OCI-M2 (cell line): ENCODE measurements around the gene CRTC1.

ENCODE experiments used
- DNase-seq: peaks from one replicate; lab custom pipeline; 2025; ENCODE audit not compliant: unreplicated experiment; lab: John Stamatoyannopoulos, UW

The CRTC1 gene

GRCh38 chr19:18765224-18765623, 81.7 kb downstream of the CRTC1 start:
- no peak for DNase-seq

DNA sequence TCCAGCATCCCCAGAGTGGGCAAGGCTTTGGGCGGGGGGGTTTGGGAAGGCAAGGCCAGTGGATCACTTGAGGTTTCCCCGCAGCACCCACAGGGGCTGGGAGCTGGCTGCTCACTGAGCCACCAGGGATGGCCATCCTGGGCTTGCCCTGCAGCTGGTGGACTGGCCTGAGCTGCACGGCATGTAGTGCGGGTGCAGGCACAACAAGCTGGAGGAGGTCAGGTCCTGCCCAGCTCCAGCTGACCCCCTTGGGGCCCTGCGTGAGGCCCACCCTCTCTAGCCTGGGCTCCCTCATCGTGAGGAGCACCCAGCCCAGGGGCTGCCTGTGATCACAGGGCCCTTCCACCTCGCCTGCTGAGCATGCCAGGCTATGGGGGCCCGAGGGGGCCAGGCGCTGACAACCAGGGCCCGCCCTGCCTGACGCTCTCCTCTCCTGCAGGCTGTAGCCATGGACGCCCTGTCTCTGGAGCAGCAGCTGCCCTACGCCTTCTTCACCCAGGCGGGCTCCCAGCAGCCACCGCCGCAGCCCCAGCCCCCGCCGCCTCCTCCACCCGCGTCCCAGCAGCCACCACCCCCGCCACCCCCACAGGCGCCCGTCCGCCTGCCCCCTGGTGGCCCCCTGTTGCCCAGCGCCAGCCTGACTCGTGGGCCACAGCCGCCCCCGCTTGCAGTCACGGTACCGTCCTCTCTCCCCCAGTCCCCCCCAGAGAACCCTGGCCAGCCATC, 84.7 kb downstream of the CRTC1 start:
- DNase-seq = no peak

DNA sequence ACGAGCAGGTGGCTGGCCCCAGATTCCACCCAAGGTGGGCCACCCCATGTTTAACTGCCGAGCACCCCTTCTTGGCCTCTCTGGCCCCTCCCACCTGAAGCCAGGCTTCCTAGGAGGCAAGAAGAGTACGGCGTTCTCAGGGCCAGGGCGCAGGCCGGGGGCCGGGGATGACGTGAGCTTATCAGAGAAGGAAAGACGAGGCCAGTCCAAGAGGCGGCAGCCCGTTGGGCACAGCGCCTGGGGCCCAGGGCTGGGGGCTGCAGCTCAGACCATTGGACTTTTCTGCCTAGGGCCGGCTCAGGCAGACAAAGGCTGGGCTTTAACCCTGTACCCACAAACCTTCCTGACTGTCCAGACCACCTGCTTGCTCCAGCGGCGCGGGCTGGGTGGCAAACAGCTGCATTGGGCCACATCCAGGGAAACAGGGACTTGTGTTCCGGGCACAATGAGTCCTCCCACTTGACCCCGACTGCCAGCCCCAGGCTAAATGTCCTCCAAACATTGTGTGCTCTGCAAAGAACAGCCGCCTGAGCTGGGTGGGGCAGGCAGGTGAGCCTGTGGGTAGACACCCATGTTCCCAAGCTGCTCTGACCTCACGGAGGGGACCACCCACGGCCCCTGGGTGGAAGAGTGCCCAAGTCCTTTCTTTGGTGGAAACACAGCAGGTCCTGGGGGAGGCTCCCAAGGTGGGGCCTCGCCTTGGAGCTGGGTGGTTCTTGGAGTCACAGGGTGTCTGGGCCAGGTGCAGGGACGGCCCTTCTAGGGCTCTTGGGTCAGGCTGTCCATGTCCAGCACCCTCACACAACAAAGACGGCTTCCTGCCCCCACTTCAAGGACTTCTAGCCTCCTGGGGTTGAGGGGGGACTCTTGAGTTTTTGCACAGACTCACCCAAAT, 85.8 kb downstream of the CRTC1 start:
- no peak for DNase-seq

DNA sequence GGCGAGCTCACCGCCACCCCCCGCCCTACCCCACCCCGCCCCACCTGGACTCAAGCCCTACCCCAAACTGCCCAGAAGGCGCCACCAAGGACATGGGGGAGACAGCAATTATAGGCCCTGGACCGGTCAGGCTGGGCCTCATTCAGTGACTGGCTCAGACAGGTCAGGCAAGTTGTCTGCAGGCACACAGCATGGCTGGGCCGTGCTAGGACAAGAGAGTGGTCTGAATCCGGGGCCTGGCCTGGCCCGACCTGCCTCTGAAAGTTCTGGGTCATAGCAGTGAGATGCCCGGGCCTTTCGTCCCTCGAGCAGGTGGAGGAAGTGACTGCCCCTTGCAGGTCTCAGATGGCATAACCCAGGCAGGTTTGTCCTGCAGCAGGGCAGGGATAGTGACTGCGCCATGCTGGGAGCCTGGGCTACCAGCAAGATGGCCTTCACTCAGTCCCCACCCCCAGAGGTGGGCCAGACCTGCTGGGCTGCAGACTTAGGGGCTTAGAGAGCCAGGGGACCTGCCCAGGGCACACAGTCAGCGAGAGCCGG, 86.6 kb downstream of the CRTC1 start:
- no peak for DNase-seq

DNA sequence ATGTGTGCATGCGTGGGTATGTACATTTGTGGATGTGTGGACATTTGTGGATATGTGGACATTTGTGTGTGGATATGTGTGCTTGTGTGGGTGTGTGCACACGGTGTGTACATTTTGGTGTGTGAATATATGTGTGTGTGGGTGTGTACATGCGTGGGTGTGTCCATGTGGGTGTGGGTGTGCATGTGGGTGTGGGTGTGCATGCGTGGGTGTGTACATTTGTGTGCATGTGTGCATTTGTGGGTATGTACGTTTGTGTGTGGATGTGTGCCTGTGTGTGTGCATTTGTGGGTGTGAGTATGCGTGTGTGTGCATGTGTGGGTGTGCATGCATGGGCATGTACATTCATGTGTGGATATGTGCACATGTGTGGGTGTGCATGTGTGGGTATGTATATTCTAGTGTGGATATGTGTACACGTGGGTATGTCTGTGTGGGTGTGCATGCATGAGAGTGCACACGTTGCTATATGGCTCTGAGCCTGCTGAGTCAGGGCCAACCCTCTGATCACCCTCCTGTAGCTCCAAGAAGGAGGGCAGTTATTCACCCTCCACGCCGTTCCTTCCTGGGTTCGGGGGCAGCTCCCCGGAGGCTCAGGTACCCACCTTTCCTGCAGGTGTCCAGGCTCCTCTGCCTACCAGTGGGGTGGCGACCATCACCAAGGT, 87.3 kb downstream of the CRTC1 start:
- no peak for DNase-seq

DNA sequence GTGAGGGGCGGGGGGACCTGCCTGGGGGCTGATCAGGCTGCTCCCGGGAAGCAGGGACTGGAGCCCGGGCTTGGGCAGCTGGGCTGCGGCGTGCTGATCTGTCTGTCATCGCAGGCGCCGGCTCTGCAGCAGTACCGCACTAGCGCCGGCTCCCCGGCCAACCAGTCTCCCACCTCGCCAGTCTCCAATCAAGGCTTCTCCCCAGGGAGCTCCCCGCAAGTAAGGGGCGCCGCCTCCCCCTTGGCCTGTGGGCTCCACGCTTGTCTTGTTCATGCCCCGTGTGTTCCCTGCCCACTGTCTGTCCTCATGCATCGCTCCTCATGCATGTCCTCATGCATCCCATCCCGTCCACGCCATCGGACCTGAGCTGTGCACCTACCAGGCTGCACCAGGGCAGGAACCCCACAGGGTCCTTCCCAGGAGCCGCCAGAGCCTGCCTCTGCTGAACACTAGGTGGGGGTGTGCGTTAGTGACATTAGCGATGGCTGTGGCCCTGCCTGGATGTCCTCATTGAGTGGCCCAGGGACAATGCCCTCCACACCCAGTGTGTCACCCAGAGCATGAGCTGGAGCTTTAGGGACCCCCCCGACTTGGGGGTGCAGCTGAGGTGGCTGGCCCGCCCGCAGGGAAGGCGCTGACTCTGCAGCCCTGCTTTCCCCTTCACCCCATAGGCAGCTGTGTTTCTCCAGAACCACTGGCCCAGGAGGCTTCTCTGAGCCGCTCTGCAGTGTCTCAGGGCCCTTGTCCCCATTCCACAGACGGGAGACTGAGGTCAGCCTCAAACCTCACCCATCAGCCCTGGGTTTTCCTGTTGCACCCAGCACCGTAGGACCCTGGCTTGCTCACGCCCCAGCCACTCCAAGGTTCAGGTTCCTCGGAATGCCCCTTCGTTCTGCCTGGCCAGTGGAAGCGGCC, 88.1 kb downstream of the CRTC1 start:
- no peak for DNase-seq

DNA sequence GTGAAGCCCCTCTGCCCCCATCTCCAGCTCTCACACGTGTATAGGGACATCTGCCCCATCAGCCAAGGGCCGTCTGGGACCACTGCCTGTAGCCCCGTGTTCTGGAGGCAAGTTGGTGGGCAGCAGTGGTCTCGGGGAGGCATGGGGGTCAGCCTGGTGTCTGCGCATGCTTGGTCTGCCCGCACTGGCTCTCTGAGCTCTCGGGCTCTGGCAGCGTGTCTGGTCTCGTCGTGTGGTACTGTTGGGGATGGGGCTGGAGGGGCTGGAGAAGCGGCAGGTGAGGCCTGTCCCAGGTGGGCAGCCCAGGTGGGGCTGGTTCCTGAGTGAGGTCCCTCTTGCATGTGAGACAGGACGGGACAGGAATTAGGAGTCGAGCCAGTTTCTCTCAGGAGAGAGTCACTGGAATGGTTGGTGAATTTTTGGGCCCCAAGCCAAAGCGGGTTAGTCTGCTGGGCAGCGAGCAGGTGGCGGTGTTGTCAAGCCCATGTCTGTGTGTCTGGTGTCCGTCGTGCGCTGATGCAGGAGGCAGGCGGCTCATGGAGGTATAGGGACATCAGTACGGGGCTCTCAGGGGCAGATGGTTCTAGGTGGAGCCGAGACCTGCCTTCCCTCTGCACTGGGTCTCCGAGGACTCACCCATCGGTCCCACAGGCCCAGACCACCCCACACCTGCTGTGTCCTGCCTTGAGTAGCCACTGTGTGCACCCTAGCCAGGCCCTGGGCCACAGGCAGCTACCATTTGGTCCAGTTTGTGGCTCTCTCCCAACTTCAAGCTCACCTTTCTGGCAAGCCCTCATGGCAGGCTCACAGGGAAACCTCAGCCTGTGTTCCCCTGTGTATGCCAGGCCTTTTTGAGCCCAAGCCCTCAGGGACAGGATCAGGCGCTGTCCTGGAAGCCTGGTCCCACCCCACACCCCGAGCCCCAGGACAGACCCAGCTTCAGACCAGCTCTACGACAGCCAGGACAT, 89.4 kb downstream of the CRTC1 start:
- no peak for DNase-seq

DNA sequence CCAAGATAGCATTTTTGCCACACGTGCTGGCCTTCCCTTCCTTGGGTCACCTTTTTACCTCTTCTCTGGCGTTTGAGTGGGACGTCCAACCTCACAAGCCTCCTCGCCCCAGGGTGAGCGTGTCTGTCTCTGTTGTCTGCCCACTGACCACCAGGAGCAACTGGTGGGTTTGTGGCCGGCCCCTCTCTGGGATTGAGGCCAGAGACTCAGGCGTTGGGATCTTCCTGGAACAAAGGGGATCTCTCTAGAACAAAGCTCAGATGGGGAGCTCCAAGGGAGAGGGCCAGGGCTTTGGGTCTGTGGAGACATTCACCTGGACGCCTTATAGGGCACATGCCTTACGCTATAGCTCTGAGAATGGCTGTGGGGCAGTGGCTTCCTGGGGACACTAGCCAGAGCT, 90.2 kb downstream of the CRTC1 start:
- no peak for DNase-seq

GRCh38 chr19:18774107-18774506, 90.6 kb downstream of the CRTC1 start:
- DNase-seq = no peak

GRCh38 chr19:18774782-18775444, 91.4 kb downstream of the CRTC1 start:
- DNase-seq = no peak

DNA sequence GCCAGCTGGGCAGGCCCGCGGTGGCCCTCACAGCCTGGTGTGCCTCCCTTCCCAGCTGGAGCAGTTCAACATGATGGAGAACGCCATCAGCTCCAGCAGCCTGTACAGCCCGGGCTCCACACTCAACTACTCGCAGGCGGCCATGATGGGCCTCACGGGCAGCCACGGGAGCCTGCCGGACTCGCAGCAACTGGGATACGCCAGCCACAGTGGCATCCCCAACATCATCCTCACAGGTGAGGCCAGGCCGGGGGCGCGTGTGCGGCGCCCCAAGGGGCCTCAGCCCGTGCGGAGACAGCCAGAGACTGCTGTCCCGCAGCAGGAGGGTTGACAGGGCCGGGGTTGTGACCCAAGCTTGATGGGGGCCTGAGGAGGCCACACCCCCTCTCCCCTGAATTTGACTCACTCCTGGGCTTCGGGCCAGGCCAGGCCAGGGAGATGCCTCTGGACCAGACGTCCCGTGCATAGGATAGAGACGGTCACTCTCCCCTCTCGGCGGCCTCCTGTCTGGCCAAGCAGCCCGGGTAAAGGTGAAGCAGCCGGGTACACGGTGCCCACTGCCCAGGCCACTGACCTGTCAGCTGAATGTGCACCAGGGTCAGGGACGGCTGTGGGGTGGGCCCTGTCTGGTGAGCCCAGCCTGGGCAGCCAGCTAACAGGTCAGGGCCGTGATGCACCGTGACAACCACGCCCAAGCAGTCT, 92.3 kb downstream of the CRTC1 start:
- no peak for DNase-seq

DNA sequence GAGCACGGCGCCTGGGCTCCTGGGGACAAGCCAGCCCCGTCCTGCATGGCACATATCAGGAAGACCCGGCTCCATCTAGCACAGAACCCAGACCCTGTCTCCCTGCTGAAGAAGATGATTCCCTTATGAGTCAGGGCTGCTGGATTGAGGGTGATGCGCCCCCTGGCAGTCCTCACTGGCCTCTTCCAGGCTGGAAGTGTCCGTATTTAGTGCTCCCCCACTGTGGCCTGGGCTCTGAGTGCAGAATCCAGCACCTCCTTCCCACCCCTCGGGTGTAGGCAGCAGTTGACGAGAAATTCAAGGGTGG, 92.8 kb downstream of the CRTC1 start:
- DNase-seq = no peak

- no peak for DNase-seq
These were observed 93.3 kb downstream of the CRTC1 start for GRCh38 chr19:18776736-18777135.

DNA sequence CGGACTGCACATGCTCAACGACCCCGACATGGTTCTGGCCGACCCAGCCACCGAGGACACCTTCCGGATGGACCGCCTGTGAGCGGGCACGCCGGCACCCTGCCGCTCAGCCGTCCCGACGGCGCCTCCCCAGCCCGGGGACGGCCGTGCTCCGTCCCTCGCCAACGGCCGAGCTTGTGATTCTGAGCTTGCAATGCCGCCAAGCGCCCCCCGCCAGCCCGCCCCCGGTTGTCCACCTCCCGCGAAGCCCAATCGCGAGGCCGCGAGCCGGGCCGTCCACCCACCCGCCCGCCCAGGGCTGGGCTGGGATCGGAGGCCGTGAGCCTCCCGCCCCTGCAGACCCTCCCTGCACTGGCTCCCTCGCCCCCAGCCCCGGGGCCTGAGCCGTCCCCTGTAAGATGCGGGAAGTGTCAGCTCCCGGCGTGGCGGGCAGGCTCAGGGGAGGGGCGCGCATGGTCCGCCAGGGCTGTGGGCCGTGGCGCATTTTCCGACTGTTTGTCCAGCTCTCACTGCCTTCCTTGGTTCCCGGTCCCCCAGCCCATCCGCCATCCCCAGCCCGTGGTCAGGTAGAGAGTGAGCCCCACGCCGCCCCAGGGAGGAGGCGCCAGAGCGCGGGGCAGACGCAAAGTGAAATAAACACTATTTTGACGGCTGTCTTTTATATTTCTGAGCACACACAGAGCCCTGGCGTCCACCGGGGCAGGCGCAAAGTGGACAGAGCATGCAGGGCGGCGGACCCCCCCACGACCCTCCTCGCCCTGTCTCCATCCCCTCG, 94.0 kb downstream of the CRTC1 start:
- DNase-seq = no peak

DNA sequence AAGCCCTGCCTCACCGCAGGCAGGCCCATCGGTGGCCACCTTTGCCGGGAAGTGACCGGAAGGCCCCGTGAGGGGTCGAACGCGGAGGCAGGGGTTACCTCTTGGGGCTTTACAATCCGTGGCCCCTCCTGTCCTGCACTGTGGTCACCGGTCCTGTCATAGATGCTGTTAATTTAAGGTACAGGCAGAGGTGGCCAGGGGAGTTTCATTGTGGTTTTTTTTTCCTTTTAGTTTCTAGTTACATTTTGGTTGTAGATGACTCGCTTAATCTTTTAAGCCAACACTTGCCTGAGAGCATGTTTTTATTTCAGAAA, 94.6 kb downstream of the CRTC1 start:
- no peak for DNase-seq

DNA sequence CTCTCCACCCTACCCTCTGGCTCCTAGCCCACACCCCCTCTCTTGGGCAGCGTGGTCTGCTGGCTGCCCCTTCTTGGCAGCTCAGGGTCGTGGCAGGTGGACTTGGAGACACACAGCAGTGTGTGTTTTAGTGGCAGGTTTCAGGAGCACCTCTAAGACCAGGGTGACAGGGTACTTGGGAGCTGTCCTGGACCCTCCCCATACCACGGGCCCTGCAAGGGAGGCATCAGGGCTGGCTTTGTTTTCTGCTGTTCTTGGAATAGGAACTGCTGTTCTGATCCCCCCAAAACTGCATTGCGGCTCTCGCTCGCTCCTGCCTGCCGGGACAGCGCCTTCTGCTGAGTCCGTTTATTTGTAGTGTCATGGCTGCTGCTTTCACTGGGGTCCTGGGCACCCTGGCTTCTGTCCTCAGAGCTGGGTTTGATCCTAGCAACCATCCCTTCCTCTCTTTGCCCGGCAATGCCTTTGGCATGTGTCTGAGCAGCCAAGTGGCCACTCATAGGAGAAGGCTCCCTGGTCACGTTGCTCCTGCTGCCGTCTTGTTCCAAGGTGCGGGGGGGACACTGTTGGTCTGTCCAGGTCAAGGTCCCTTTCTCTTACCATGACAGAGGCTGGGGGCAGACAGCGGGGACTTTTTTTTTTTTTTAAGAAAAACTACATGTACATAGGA, 95.5 kb downstream of the CRTC1 start:
- no peak for DNase-seq

GRCh38 chr19:18780081-18780480, 96.6 kb downstream of the CRTC1 start:
- DNase-seq = no peak
